Endometrial microvascular endothelial cells (primary cell): ENCODE measurements around the gene YOD1. TPM values are rescaled to one million over a fixed set of nuclear protein-coding genes. Genes with fewer than 3 reads are reported as not detected.

Experiments
- in situ Hi-C: cut with HindIII; loops from 2 replicates; pipeline ENCODE4 v1.10.0; 2017; ENCODE audit warnings: low sequenced_read_pairs, low pct_unique_long_range_greater_than_20kb; ENCODE audit errors: inconsistent ontology term
- total RNA-seq: library from RNA; depleted of rRNA; stranded (reverse); fragments of >200 nt; gene quantifications from one replicate; pipeline ENCODE4 v1.2.3, GENCODE V29; 2015; ENCODE audit errors: inconsistent ontology term

The YOD1 gene
- total RNA-seq, 1 donor from 2014 or later: 5.1 TPM

GRCh38 chr1:207076181-207076955 is 25.4 kb upstream of the YOD1 start:
- in situ Hi-C loops: no loop called here

- in situ Hi-C loops: loop anchor here (25.0 kb wide), 1 partner anchor 238 kb away; the partner anchor contains the start of gene CD55
These were observed 23.2 kb upstream of the YOD1 start for GRCh38 chr1:207073906-207074820.

GRCh38 chr1:207072233-207072632 is 21.2 kb upstream of the YOD1 start:
- in situ Hi-C loops: loop anchor here (25.0 kb wide), 1 partner anchor 240 kb away; the partner anchor contains the start of gene CD55

- in situ Hi-C loops: loop anchor here (25.0 kb wide), 1 partner anchor 241 kb away; the partner anchor contains the start of gene CD55
These were observed 20.4 kb upstream of the YOD1 start for GRCh38 chr1:207071426-207071825.

DNA sequence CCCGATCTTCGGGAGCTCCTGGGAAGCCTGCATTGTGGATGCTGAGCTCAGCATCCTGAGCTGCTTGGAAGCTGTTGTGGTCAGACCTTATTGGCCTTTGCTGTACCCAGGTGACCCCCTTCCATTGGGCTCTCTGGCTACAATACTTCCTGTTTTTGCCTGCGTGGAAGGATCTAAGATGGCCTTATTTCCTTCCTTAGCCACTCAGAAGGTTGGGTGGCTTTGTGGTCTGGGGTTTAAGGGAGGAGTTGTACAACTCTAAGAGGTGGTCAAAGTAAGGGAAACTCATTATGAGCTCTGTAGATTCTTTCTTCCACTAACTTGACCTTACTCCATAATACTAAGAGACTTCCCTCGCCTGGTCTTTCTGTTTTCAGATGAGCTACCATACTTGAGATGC is 19.8 kb upstream of the YOD1 start:
- in situ Hi-C loops: loop anchor here (25.0 kb wide), 1 partner anchor 241 kb away; the partner anchor contains the start of gene CD55

DNA sequence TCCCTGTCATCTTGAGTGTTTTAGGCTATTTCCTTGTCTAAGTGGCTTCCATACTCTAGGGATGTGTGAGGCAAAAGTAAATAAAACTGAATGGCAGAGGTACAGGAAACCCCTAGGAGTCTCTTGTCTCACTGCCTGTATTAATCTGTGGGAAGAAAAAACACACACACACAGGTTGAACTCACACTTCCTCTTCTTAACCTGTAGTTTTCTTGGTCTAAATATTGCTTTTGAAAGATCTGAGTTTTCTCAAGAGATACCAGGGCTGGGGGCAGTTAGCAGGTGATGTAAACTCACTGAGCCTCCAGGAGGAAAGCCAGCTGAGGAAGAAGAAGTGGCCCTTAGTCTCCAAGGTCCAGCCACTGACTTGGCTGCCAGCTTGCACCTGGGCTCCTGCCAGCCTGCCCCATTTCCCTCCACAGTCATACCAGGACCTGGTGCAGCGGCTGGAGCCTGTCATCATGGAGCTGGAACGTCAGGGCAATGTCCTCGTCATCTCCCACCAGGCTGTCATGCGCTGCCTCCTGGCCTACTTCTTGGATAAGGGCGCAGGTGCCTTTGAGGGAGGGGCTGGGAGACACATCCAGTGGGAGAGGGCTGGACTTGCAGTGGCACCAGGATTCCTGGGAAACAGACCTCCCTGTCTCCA is 19.0 kb upstream of the YOD1 start:
- in situ Hi-C loops: loop anchor here (25.0 kb wide), 1 partner anchor 242 kb away; the partner anchor contains the start of gene CD55

- in situ Hi-C loops: loop anchor here (25.0 kb wide), 1 partner anchor 243 kb away; the partner anchor contains the start of gene CD55
These were observed 18.1 kb upstream of the YOD1 start for GRCh38 chr1:207069061-207069460.

DNA sequence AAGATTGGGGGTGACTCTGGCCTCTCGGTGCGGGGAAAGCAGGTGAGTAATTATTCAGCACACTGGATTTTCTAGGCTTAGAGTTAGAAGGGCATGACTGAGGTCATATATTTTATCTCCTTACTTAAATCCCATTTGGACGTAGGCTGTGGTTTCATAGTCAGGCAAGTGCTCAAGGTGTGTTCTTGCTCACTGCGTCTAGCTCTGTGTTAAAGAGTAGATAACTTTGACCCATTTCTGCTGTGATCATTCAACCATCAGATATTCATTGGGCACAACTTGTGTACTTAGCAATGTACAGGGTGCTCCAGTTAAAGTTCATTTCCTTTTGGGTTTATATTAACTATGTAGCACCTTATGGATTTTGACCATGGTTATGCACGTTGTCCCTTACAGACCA is 16.7 kb upstream of the YOD1 start:
- in situ Hi-C loops: loop anchor here (25.0 kb wide), 1 partner anchor 245 kb away; the partner anchor contains the start of gene CD55

DNA sequence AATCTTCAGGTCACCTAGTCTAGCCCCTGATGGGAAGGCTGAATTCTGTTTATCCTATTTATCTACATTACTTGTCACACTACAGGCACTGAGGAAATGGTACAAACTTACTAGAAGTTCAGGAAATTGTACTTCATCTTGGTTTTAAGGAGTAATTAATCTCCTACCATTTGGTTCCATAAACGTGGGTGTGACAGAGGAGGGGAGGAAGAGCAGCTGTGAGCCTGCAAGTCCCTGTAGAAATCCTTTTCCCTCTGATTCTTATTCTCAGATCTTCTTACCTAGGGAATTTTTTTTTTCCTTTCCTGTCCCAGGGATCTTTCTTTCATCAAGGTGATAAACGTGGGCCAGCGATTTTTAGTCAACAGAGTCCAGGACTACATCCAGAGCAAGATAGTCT is 16.2 kb upstream of the YOD1 start:
- in situ Hi-C loops: loop anchor here (25.0 kb wide), 1 partner anchor 245 kb away; the partner anchor contains the start of gene CD55

DNA sequence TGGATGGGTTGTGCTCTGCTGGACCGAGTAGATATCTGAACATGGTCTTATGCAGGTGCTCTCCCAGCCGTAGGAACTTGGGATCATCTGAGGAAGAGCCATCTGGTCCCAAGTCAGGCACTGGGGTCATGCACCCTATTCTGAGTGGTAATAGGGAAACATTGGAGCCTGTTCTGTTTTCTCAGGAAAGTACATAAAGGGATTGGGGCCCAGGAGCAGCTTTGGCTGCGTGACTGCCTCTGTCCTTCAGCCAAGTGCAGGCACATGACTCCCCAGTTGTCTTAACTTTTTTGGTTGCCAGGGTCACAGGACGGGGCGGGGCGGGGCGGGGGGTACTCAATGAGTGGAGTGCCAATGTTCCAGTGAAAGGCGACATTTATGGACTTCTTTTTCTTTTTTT is 13.6 kb upstream of the YOD1 start:
- in situ Hi-C loops: loop anchor here (25.0 kb wide), 1 partner anchor 248 kb away; the partner anchor contains the start of gene CD55

- in situ Hi-C loops: loop anchor here (25.0 kb wide), 1 partner anchor 249 kb away; the partner anchor contains the start of gene CD55
These were observed 12.0 kb upstream of the YOD1 start for GRCh38 chr1:207063014-207063413.

GRCh38 chr1:207062058-207062457 is 11.1 kb upstream of the YOD1 start:
- in situ Hi-C loops: loop anchor here (25.0 kb wide), 1 partner anchor 250 kb away; the partner anchor contains the start of gene CD55

DNA sequence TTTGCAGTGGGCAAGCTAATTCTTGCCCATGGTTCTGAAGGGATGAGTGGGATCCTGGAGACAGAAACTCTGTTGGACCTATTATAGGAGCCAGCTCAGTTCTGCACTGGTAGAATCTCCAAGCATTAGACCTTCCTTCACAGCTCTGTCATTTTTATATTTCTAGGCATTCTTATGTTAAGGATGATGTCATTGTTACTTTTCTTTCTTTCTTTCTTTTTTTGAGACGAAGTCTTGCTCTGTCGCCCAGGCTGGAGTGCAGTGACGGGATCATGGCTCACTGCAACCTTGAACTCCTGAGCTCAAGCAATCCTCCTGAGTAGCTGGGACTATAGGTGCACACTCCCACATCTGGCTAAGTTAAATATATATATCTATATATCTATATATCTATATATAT is 9.6 kb upstream of the YOD1 start:
- in situ Hi-C loops: loop anchor here (25.0 kb wide), 1 partner anchor 252 kb away; the partner anchor contains the start of gene CD55

GRCh38 chr1:207059881-207060280 is 8.9 kb upstream of the YOD1 start:
- in situ Hi-C loops: loop anchor here (25.0 kb wide), 1 partner anchor 252 kb away; the partner anchor contains the start of gene CD55

- in situ Hi-C loops: loop anchor here (25.0 kb wide), 1 partner anchor 253 kb away; the partner anchor contains the start of gene CD55
These were observed 8.2 kb upstream of the YOD1 start for GRCh38 chr1:207058878-207059867.

DNA sequence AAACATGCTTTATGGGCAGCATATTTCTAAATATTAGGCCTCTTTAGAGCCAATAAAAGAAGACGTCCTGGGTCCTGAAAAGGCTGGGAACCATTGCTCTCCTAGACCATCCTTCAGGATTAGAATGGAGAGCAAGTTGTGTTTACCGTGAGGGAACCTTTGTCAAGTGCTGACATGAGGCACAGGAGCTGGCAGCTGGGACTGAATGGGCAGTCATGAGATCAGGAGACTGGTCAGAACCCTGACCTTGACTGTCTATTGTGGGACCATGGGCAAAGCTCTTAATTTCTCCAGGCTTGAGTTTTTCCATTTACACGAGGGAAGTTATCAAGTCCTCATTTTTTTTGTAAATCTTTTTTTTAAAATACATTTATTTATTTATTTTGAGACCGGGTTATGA is 7.2 kb upstream of the YOD1 start:
- in situ Hi-C loops: loop anchor here (25.0 kb wide), 1 partner anchor 254 kb away; the partner anchor contains the start of gene CD55

- in situ Hi-C loops: loop anchor here (25.0 kb wide), 1 partner anchor 256 kb away; the partner anchor contains the start of gene CD55
These were observed 5.7 kb upstream of the YOD1 start for GRCh38 chr1:207056673-207057072.
